Kidney (tissue), 14 donors: ENCODE results near the gene PLPP3. TPM values are rescaled to one million over a fixed set of nuclear protein-coding genes. Genes with fewer than 3 reads are reported as not detected.
A peak's percentile ranks its signal among the peaks of the same experiment; 100 is the strongest.

Experiments
- DNase-seq, 5 donors: peaks; one replicate each; pipeline ENCODE4 v3.0.0-alpha.2; 2013 to 2020
- FAIRE-seq: peaks from 2 replicates; lab custom pipeline; 2012; peaks lifted over from hg19 to GRCh38; lab: Jason Lieb, UNC
- H3K27ac ChIP-seq, 2 donors: one replicate each; pipeline ENCODE4 v1.7.0; 2013; ENCODE audit warnings: low read depth in 2 of 2, low read length in 2 of 2, inconsistent platforms in 1 of 2
- H3K27me3 ChIP-seq: one replicate; pipeline ENCODE4 v1.7.1; 2013; ENCODE audit warnings: low read length, inconsistent platforms; ENCODE audit not compliant: control insufficient read depth, insufficient read depth
- H3K36me3 ChIP-seq, 3 donors: one replicate each; pipeline versions ENCODE4 v1.7.0 to v1.7.1; 2013; ENCODE audit warnings: low read length in 3 of 3, control low read depth in 1 of 3, inconsistent platforms in 1 of 3; ENCODE audit not compliant: insufficient read depth in 3 of 3, control insufficient read depth in 2 of 3
- H3K4me1 ChIP-seq, 3 donors: one replicate each; pipeline versions ENCODE4 v1.7.0 to v1.7.1; 2013; ENCODE audit warnings: low read length in 3 of 3, inconsistent platforms in 1 of 3, low read depth in 1 of 3; ENCODE audit not compliant: control insufficient read depth in 2 of 3, insufficient read depth in 2 of 3
- H3K4me3 ChIP-seq, 3 donors: one replicate each; pipeline versions ENCODE4 v1.7.0 to v1.8.1; 2013; ENCODE audit warnings: low read length in 3 of 3, control low read depth in 1 of 3, inconsistent platforms in 1 of 3
- H3K9ac ChIP-seq, 3 donors: one replicate each; pipeline versions ENCODE4 v1.7.0 to v1.7.1; 2013; ENCODE audit warnings: low read length in 3 of 3, control low read depth in 1 of 3, inconsistent platforms in 1 of 3
- H3K9me3 ChIP-seq, 3 donors: one replicate each; pipeline versions ENCODE4 v1.7.0 to v1.7.1; 2013; ENCODE audit warnings: low read length in 3 of 3, control low read depth in 1 of 3, inconsistent platforms in 1 of 3; ENCODE audit not compliant: control insufficient read depth in 2 of 3, insufficient read depth in 1 of 3
- intact Hi-C: fragments of 100-400 bp; cut with DNase I; formaldehyde crosslinking; loops from one replicate; pipeline ENCODE4 v1.11.1; 2022
- polyA plus RNA-seq: library from polyadenylated mRNA; stranded (reverse); fragments of 350-450 nt; fragmentation: Illumina TruSeq; extraction: RNeasy Lipid Tissue Mini Kit (QIAGEN cat#74804); gene quantifications from one replicate; pipeline ENCODE4 v1.2.3, GENCODE V29; 2014; ENCODE audit warnings: low read depth, low replicate concordance; ENCODE audit not compliant: insufficient read depth
- total RNA-seq: library from RNA; stranded (reverse); fragmentation: NEBNext Ultra II Directional; extraction: Animal tissue kit (Norgen Biotek cat#: 25700); gene quantifications from one replicate; pipeline ENCODE4 v1.2.1, GENCODE V29; 2021
- TF ChIP-seq, protein P1 (sequence below): IDR thresholded peaks from 3 replicates; pipeline ENCODE4 v1.5.1; 2012; ENCODE audit warnings: mild to moderate bottlenecking, moderate library complexity, borderline replicate concordance; ENCODE audit not compliant: insufficient read depth; ENCODE audit errors: extremely low read depth
- donor health status: control.
- donor health status: control.
- donor health status: control.
- donor health status: control.
- donor health status: control.
- donor health status: DM: yes; HTN: yes; CAD: no.
- donor health status: Normal renal cell carcinoma (clear cell type).

The PLPP3 gene
- total and polyA plus RNA-seq, 2 donors from 2014 or later = 100 to 107 TPM

DNA sequence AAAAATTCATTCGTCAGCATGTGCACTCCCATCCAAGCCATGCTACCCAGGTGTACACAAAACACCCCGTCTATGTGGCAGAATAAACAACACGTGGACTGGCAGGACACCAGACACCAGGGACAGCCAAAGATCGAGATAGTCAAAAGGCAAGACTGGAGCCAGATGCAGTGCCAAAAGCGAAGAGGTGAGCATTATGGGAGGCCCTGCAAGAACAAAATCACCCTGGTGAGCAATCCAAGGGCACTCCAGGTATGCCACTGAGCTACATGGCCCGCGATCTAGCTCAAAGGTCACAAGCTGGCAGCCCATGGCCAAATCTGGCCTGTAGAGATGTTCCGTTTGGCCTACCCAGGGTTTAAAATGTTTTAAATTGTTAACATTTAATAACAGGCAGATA is 33.7 kb downstream of the PLPP3 start:
- H3K9me3 ChIP-seq = no peaks in the 10 kb centered on the region
- H3K4me3 ChIP-seq = no peak overlapping the region
- peak overlapping the region; percentile 24 to 54 for H3K27ac ChIP-seq
- H3K4me1 ChIP-seq = peaks cover 0 to 66% (median 40%) of the 10 kb centered on the region in 3 donors
- no peak for DNase-seq
- H3K27me3 ChIP-seq = no peaks in the 10 kb centered on the region
- H3K36me3 ChIP-seq = no peaks in the 10 kb centered on the region
- no peak overlapping the region for H3K9ac ChIP-seq
- intact Hi-C loops = no loop called here
- FAIRE-seq = no peak
- TF ChIP-seq, protein P1, sequence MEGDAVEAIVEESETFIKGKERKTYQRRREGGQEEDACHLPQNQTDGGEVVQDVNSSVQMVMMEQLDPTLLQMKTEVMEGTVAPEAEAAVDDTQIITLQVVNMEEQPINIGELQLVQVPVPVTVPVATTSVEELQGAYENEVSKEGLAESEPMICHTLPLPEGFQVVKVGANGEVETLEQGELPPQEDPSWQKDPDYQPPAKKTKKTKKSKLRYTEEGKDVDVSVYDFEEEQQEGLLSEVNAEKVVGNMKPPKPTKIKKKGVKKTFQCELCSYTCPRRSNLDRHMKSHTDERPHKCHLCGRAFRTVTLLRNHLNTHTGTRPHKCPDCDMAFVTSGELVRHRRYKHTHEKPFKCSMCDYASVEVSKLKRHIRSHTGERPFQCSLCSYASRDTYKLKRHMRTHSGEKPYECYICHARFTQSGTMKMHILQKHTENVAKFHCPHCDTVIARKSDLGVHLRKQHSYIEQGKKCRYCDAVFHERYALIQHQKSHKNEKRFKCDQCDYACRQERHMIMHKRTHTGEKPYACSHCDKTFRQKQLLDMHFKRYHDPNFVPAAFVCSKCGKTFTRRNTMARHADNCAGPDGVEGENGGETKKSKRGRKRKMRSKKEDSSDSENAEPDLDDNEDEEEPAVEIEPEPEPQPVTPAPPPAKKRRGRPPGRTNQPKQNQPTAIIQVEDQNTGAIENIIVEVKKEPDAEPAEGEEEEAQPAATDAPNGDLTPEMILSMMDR = no peak

DNA sequence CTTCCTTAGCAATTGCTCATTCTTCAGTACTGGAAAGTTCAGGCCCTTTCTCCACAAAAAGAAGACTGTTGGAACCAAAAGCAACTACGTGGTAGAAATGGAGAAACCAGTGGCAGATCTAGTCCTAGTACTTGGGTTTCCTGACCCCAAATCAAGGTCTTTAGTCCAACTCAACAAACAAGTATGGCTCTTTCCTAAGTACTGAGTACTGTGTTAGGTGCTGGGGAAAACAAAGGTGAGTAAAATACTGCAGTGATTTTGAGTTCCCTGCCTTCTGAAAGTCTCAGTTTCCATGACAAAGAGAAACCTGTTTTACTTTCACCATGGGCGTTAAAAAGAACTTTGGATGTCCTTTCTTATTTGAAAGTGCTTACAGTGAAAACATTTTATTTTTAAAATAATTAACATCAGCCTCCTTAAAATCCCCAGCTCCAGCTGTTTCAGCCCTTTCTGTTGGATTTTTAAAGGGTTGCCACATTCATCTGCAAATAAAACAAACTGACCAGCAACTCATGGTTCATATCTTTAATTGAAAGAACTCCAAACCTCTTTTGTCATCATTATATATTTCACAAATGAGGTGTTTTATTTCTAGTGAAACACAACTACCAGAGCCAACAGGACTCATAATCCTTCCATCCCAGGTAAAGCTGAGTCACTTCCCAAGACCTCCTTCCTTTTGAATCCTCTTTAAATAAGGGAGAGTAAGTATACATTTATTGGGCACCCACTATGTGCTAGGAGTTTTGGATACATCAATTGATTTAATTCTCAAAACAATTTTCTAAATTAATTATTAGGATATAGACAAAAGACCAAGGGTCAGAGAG is 35.4 kb downstream of the PLPP3 start:
- Histone ChIP-seq H3K27ac (no peak overlapping the region), H3K4me3 (no peak overlapping the region), H3K9me3 (no peaks in the 10 kb centered on the region), H3K4me1 (peaks cover 0 to 63% (median 33%) of the 10 kb centered on the region in 3 donors), H3K36me3 (no peaks in the 10 kb centered on the region), H3K9ac (no peak overlapping the region), H3K27me3 (no peaks in the 10 kb centered on the region)
- TF ChIP-seq, protein P1 = no peak
- DNase-seq (no peak), FAIRE-seq (no peak)
- intact Hi-C loops = no loop called here

DNA sequence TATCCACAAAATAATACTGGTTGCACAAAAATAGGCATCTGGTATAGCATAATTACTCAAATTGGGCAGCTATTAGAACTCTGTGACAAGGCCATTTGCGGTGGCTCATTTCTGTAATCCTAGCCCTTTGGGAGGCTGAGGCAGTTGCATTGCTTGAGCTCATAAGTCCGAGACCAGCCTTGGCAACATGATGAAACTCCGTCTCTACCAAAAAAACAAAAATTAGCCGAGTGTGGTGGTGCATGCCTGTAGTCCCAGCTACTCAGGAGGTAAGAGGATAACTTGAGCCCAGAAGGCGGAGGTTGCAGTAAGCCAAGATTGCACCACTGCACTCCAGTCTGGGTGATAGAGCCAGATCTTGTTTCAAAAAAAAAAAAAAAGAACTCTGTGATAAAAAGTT is 36.7 kb downstream of the PLPP3 start:
- no peak overlapping the region for H3K9ac ChIP-seq
- peak in 3 of 5 donors; percentile 49 to 69 (median 50) for DNase-seq
- no peak for FAIRE-seq
- H3K27me3 ChIP-seq = no peaks in the 10 kb centered on the region
- TF ChIP-seq, protein P1 = no peak
- no peaks in the 10 kb centered on the region for H3K36me3 ChIP-seq
- no peak overlapping the region for H3K4me3 ChIP-seq
- intact Hi-C loops = no loop called here
- H3K27ac ChIP-seq = no peak overlapping the region
- H3K9me3 ChIP-seq = no peaks in the 10 kb centered on the region
- peaks cover 0 to 59% (median 22%) of the 10 kb centered on the region in 3 donors for H3K4me1 ChIP-seq
